HG03558 (cell line): ENCODE results near the gene EVPL.

Source experiments
- ATAC-seq: cut with Tn5 transposase; IDR thresholded peaks from one replicate; pipeline ENCODE4 v1.9.1; 2021; ENCODE audit warnings: moderate number of reproducible peaks; ENCODE audit not compliant: unreplicated experiment; ENCODE audit errors: extremely low read depth

The EVPL gene

DNA sequence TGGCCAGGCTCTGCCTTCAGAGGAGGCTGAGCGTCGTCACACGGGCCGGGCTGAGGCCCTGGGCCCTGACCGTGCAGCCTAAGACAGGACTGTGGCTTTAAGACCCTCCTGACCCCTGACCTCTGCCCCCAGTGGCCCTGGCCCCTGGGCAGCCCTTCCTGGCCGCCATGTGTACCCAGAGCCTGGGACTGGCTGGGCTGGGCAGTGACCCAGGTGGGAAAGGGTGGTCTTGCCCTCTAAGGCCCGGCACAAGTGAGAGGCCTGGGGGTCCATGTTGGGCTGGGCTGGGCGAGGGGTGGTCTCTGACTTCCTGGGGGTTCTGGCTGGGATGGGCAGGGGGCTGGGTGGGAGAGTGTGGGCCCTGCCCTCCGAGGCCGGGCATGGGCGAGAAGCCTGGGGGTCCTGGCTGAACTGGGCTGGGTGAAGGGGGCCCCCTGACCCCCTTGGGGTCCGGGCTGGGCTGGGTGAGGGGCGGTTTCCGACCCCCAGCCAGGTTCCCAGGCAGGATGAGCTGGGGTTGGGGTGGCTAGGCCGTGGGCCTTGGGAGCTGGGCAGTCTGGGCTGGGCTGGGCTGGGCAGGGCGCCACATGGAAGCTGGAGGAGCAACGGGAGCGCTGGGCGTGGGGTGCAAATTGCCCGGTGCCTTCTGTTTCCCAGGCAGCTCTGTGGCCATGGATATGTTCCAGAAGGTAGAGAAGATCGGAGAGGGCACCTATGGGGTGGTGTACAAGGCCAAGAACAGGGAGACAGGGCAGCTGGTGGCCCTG is 26.2 kb downstream of the EVPL start, which contains the start of gene CDK3:
CDK3 (plus strand) TSS at position 101 of the 767 bp plus-strand sequence; CDS start at position 672, 571 bp downstream.
- ATAC-seq, result no peak

DNA sequence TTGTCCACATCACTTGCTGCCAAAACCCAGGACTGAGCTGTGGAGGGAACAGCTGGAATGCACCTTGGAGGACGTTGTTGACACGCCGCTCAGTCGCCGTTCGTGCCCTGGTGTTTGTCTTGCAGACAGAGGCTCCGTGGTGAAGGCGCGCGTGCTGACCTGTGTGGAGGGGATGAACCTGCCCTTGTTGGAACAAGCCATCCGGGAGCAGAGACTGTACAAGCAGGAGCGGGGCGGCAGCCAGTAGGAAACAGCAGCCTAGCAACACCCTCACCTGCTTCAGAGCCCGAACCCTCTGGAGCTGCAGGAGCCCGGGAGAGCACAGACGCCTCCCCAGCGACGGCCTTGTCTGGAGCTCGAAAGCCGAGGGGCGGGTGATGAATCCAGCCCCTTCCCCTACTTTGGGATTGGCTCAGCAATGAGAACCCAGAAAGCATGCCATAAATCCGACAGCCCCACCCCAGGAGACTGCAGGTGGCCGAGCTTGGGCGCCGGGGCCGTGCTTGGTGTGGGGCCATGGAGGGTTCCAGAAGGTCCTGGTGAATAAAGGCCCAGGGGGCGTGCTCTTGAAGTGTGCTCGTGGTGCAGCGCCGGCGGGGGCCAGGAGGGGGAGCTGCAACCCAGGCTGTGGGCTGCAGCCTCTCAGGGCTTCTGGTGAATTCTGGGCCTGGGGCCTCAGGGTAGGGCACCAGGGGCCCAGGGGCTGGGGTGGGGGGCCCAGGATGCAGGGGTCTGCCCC is 26.9 kb downstream of the EVPL start:
- no peak for ATAC-seq

DNA sequence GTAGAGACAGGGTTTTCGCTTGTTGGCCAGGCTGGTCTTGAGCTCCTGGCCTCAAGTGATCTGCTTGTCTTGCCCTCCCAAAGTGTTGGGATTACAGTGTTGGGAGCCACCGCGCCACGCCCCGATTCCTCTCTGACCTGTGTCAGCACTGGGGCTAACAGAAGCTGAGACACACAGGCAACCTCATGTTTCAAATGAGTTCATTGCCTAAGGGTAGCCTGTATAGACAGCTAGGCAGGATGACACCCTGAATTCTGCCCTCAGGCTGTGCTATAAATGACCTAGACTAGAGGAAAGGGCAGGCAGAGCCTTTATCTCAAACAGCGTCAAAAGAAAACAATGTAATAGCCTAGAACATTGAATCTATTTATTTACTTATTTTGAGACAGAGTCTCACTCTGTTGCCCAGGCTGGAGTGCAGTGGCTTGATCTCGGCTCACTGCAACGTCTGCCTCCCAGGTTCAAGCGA is 28.7 kb downstream of the EVPL start:
- ATAC-seq, result no peak

DNA sequence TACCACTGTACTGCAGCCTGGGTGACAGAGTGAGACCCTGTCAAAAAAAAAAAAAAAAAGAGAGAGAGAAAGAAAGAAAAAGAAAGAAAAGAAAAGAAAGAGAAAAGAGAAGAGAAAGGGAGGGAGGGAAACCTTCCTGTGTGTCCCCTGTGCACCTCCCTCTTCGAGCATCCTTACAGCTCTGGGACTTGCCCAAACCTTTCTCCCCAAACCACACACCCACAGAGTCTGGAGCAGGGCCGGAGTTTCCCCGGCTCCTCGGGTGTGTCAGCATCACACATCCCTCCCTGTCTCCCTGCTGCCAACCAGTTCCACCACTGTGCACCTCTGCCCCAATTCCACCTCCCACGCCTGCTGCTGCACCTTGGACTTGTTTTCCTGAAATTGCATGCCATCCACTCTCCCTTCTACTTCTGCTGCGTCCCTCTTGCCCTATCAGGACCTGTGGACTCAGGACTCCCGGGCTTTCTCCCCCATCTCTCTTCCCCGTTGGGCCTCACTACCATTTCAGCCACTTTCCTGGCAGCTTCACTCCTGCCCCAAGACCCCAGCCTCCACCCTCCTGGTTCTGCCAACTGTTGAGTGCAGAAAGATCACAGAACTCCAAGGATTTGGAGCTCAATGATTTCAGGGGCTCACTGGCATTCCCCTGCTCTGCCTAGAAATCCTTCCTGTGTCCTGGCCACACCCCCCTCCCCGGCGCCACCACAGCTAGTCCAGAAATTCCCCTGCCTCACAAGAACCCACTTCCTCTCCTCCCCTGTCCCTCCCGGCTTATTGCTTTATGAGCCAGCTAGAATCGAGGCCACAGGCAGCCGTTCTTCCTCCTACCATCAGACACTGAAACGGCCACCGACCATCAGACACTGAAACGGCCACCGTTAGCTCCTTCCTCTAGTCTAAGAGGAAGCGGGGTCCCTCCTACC is 30.2 kb downstream of the EVPL start:
- no peak for ATAC-seq

DNA sequence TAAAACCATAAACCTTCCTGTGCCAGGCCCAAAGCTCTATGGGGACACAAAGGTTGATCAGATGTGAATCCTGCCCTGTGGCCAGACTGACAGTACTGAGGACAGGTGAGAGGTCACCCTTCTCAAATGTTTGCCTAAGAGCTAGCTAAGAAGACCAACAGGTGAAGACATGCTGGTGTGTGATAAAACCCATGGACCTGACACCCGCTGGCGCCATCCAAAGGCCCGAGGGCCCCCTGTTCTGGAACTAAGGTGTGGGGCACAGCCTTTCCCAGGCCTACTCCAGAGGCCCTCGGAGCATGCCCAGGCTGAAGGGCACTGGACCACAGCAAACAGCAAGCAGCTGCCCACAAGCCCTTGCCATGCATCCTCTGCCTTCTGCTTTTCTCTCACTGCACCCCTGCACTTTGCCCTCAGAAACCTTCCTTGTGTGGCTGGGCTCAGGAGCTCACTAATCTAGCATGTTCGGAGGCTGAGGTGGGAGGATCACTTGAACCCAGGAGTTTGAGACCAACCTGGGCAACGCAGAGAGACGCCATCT is 31.7 kb downstream of the EVPL start:
- ATAC-seq, result no peak

DNA sequence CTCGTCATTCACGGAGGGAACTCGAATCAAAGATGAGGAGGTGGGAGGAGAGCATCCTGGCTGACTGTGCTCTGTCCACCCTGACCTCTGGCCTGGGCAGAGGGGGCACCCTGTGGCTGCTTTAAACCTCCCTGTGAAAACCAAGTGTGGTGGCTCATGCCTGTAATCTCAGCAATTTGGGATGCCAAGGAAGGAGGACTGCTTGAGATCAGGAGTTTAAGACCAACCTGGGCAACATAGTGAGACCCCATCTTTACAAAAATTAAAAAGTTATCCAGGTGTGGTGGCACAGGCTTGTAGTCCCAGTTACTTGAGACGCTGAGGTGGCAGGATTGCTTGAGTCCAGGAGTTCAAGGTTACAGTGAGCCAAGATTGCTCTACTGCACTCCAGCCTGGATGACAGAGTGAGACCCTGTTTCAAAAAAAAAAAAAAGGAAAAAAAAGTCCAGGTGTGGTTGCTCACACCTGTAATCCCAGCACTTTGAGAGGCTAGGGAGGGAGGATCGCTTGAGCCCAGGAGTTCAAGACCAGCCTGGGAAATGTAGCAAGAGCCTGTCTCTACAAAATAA is 32.2 kb downstream of the EVPL start:
- no peak for ATAC-seq

DNA sequence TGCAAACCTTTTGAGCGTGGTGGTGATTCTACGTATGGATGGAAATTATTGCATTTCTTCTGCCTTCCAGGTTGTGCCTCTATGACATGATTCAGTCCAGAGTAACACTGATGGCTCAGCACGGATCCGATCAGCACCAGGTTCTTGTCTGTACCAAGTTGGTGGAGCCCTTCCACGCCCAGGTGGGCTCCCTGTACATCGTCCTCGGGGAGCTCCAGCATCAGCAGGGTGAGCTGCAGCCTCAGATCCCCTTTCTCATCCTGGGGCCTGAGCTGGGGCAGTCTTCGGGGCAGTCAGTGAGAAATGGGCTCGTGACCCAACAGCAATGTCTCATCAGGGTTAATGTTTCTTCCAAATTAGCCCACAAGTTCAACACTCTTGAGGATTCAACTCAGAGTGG is 35.7 kb downstream of the EVPL start:
- no peak for ATAC-seq

DNA sequence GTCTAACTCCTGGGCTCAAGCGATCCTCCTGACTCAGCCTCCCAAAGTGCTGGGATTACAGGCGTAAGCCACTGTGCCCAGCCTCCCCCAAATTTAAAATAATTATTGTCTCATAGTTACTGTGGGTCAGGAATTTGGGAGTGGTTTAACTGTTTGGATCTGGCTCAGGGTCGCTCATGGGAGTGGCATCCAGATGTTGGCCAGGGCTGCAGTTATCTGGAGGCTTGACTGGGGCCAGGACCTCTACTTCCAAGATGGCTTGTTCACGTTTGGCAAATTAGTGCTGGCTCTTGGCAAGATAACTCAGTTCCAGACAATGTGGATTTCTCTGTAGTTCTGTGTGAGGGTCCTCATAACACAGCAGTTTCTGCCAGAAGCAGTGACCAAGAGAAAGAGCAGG is 40.1 kb downstream of the EVPL start:
- no peak for ATAC-seq

DNA sequence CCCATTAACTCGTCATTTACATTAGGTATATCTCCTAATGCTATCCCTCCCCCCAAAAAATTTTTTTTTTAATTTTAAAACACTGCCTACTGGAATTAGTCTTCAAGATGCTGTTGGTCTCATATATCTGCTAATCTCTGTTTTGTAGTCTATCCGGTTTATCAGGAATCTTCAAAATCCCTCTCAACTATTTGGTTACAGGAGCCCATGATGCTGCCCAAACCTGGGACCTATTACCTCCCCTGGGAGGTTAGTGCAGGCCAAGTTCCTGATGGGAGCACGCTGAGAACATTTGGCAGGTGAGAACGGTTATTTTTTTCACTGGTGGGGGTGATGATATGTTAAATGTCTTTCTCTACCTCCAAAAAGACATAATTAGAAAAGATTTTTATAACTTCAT is 41.1 kb downstream of the EVPL start:
- no peak for ATAC-seq

DNA sequence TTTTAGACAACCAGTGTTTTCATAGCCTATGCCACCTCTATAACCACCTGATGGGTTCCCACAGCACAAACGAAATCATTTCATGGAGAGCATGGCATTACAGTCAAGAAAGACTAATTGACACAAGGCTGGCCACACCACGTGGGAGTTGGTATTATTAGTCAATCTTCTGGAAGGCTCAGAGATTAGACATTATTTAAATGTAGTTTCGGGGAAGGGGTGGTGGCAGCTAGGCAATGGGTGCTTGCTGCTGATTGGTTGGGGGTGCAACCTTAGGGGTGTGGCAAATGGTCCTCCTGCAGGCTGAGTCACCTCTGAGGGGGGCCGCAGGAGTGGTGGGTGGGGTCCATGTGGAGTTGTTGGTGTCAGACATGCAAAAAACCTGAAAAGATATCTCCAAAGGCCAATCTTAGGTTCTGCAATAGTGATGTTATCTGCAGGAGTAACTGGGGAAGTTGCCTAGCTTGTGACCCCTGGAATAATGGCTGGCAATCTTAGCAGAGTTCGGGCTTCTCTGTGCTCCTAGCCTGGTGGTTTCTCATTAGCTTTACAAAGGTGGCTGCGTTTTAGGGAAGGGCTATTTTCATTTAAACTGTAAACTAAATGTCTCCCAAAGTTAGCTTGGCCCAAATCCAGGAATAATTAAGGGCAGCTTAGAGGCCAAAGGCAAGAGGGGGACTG is 43.5 kb downstream of the EVPL start:
- ATAC-seq, result no peak

DNA sequence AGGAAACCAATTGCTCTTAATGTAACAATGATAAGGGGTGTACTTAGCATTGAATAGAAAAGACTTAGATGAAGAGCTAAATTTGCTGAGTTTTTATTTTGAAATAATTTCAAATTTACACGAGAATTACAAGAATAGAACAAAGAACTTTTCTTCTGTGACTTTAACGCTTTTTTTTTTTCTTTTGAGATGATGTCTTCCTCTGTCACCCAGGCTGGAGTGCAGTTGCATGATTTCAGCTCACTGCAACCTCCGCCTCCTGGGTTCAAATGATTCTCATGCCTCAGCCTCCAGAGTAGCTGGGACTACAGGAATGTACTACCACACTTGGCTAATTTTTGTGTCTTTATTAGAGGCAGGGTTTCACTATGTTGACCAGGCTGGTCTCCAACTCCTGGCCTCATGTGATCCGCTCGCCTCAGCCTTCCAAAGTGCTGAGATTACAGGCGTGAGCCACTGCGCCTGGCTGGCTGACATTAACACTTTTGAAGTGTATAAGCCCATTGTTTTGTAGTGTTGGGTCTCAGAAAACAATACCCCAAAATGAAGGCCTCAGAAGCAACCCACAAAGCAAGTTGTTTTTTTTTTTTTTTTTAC is 46.0 kb downstream of the EVPL start:
- ATAC-seq, result no peak

DNA sequence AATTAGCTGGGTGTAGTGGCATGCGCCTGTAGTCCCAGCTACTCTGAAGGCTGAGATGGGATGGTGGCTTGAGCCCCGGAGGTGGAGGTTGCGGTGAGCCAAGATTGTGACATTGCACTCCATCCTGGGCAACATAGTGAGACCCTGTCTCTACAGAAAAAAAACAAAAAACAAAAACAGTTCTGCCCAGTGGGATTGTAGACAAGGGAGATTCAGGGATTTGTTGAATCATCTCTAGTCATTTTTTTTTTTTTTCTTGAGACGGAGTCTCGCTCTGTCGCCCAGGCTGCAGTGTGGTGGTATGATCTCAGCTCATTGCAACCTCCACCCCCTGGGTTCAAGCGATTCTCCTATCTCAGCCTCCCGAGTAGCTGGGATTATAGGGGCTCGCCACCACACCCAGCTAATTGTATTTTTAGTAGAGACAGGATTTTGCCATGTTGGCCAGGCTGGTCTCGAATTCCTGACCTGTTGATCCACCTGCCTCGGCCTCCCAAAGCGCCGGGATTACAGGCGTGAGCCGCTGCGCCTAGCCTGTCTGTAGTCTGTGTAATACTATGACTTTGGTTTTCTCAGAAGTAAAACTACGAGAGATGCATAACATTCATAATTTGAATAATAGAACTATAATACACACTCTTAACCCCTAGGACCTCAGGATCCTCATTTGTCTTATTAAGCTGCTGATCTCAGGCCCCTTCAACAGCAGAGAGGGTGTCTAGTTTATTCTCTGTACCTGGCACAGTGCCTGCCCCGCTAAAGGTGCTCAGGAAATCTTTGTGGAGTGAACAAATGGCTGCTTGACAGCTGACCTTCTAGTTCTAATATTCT is 46.7 kb downstream of the EVPL start:
- ATAC-seq, result no peak

DNA sequence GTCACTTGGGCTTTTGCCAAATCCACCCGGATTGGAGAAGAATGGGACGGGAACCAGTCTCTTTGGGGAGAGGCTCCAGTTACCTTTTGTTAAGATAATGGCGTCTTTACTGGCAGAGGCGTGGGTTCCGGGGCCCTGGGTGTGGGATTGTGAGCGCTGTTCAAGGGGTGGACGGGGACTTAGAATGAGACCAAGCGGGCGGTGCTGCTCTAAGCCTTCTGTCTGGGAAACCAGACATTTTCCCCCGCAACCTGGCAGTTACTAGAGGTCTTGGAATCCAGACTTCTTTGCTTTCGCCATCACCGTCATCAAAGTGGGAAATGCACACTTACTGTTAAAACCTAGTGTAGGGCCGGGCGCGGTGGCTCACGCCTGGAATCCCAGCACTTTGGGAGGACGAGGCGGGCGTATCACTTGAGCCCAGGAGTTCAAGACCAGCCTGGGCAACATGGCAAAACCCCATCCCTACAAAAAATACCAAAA is 47.4 kb downstream of the EVPL start:
- ATAC-seq, result no peak

DNA sequence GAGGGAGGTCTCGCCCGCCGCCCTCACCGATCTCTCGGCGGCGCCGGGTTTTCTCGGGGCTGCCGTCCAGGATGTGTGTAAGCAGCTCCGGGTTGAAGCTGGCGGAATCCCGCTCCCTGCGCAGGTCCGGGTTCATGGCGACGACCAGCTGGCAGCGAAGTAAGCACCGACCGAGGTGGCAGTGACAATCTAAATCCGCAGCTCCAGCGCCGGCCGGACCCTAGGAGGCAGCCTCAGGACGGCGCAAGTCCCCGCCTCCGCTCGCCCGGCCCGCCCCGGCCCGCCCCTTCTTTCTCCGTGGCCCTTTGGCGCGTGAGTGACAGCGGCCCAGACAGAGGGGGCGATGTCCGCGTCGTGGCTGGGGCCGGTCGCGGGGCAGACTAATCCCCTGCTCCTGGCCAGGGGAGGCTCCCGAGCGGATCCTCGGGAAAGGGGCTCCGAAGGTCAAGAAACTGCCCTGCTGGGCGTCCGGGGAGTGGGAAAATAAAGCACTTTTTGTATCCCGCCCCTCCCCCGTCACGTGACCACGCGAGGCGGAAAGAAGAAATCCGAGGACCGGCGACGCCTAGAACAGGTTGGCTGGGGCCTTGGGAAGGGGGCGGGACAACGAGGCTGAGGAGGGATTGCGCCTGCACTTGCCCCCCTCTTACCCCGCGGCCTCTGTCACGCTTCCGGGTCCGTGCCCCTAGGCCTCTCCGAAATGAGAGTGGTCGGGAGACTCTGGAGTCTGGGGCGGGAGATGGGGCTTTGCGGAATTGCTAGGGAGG is 48.0 kb downstream of the EVPL start, which contains the start of the genes ACOX1 and TEN1:
ACOX1 (minus strand) TSS at position 229 of the 767 bp plus-strand sequence; CDS start at position 136, 93 bp downstream.
TEN1 (plus strand) TSS at position 303 of the 767 bp plus-strand sequence. CDS start 6,953 bp downstream, outside the sequence.
- peak; percentile 54 for ATAC-seq

DNA sequence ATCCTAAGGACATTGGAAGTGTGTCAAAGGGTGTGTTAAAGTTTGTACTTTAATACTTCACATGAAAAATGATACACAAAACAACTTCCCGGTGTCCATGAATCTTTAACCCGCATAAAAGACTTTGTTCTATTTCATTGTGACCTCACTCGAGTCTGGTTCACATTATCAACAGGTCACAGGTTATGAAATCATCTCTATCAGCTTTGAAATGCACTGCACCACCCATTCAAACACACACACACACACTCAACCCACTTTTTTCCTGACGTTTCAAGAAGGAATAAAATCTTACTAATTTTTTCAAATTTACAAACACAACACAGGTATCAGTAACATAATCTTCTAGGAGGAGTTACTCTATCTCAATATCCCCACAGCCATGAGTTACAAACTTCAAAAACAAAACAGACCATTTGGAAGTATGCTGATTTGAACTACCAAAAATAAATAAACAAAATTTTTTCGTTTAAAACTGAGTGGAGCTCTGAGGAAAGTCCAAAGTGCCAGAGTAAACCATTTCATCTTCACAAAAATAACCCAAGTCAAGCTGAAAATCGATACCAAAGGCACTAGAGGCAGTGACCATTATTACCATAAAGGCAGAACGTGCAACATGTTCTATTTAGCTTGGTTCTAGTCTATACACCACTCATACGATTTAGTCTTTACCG is 50.8 kb downstream of the EVPL start:
- no peak for ATAC-seq

DNA sequence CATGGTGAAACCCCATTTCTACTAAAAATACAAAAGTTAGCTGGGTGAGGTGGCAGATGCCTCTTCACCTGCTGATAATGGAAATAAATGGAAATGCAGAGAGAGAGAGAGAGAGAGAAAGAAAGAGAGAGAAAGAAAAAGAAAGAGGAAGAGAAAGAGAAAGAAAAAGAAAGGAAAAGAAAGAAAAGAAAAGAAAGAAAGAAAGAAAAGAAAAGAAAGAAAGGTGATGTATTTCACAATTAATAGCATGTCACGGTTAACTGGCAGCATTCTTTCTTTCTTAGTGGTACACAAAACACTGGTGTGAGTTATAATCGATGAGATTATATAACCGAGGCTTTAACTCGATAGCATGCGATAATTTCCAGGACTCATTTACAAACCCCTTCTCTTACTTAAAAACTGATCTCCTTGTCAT is 51.3 kb downstream of the EVPL start:
- no peak for ATAC-seq
